GM19324 (cell line): ENCODE data around the gene SALL3.

Experiments
- ATAC-seq: cut with Tn5 transposase; IDR thresholded peaks from one replicate; pipeline ENCODE4 v1.9.1; 2021; ENCODE audit warnings: mild to moderate bottlenecking, moderate library complexity; ENCODE audit not compliant: unreplicated experiment, low FRiP score

SALL3 gene

GRCh38 chr18:78979056-78979729 is 425 bp upstream of the SALL3 start:
- no peak for ATAC-seq

GRCh38 chr18:78980279-78980771 is 707 bp downstream of the SALL3 start:
- no peak for ATAC-seq

- no peak for ATAC-seq
These were observed 1.3 kb downstream of the SALL3 start for GRCh38 chr18:78980777-78981380.

GRCh38 chr18:78981394-78981831 is 1.8 kb downstream of the SALL3 start:
- ATAC-seq, result no peak

GRCh38 chr18:78981989-78982620 is 2.5 kb downstream of the SALL3 start:
- ATAC-seq, result no peak

- no peak for ATAC-seq
These were observed 3.9 kb downstream of the SALL3 start for GRCh38 chr18:78983512-78983911.

- no peak for ATAC-seq
These were observed 5.5 kb downstream of the SALL3 start for GRCh38 chr18:78984941-78985784.

- ATAC-seq, result no peak
These were observed 6.4 kb downstream of the SALL3 start for GRCh38 chr18:78986018-78986481.

- no peak for ATAC-seq
These were observed 11.8 kb downstream of the SALL3 start for GRCh38 chr18:78991446-78991845.

GRCh38 chr18:78992041-78993011 is 12.7 kb downstream of the SALL3 start:
- no peak for ATAC-seq

- no peak for ATAC-seq
These were observed 13.7 kb downstream of the SALL3 start for GRCh38 chr18:78993014-78993926.

- ATAC-seq, result no peak
These were observed 14.4 kb downstream of the SALL3 start for GRCh38 chr18:78994000-78994399.

GRCh38 chr18:78994531-78994930 is 14.9 kb downstream of the SALL3 start:
- no peak for ATAC-seq

- ATAC-seq, result no peak
These were observed 15.5 kb downstream of the SALL3 start for GRCh38 chr18:78994977-78995582.

- ATAC-seq, result no peak
These were observed 16.2 kb downstream of the SALL3 start for GRCh38 chr18:78995740-78996395.

- ATAC-seq, result no peak
These were observed 17.3 kb downstream of the SALL3 start for GRCh38 chr18:78996741-78997490.
